Stimulated activated CD4-positive, alpha-beta T cell treated with anti-CD3 and anti-CD28 coated beads, Interleukin-15, amount 100 ng/mL, for 48 hours (primary cell): ENCODE measurements around the gene SCFD2.
"Not testable (repeated sequence)": the region's sequence is repeated elsewhere in the genome, so short reads cannot be mapped to it uniquely, and the experiment has no call there.

ENCODE experiments used
- DNase-seq, 2 donors: peaks; one replicate each; pipeline ENCODE4 v3.0.0-alpha.2; 2020; ENCODE audit warnings: low read depth in 2 of 2

The SCFD2 gene

DNA sequence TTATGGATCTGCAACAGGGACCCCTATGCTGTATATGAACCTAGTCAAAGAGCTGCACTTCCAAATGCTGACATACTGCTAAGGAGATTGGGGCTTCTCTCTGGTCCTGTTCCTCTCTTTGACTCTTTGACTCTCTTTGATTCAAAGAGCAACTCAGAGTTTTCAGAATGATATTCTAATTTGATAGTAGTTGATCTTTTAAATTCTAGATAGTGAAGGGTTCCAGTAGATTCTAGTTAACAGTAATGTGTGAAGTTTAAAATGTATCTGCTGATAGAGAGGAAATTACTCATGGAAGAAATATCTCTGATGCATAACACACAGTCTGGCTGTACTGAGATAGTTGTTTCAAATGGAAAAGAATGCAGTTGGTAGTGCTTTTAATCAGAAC, 264.7 kb downstream of the SCFD2 start:
- DNase-seq: no peak

DNA sequence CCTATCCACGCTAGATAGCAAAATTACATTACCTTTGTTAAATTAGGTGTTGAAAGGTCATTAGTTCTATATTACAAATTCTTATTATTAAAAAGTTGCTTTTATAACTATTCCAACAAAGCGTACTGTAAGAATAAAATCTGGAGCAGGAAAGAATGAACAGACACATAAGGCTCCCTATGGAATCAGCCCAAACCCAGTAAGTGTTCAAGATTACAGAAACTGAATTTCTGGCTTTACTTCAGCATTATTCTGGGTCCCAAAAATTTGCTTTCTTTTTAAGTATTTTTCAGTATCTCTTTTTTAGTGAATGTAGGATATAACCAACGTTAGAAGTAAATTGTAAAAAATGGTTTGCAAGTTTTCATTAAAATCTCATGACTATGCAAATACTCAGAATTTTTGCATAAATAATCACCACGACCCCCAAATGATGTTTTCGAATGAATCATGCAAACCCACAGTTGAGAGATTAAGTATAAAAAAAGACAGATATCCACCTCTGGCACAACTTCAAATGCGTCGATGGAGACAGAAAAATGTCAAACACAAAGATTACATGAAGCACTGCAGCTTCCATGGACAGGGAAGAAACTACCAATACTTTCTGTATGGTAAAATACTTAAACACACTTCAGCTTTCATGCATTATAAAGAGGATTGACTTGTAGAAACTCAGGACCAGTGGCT, 265.2 kb downstream of the SCFD2 start:
- DNase-seq: no peak

DNA sequence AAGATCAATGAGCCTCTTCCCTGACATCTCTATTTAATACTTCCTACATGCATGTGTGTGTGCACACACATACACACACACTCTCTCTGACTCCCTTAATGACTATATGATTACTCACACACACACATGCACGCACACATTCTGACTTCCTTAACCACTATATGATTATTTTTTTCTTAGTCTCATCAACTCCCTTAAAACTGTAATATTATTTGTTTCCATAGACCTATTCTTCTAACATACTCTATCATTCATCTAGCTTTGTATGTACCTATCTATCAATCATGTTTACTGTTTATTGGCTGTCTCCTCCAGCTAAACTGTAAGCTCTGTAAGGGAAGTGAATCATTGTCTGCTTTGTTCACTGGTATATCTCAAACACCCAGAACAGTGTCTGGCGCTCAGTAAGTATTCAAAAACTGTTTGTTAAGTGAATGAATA, 267.2 kb downstream of the SCFD2 start:
- DNase-seq: no peak

DNA sequence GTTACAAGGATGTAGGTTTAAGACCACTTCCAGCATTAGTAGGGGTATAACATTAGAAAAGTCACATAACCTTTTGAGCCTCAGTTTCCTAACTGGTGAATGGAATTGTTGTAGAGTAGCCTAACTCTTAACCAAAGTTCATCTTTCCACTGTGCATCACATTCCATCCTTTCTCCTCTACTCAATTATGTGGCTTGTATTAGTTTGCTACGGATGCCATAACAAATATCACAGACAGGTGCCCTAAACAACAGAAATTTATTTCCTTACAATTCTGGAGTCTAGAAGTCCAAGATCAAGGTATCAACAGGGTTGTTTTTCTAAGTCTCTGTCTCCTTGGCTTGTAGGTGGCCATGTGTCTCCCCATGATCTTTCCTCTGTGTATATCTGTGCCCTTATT, 271.8 kb downstream of the SCFD2 start:
- DNase-seq: no peak

DNA sequence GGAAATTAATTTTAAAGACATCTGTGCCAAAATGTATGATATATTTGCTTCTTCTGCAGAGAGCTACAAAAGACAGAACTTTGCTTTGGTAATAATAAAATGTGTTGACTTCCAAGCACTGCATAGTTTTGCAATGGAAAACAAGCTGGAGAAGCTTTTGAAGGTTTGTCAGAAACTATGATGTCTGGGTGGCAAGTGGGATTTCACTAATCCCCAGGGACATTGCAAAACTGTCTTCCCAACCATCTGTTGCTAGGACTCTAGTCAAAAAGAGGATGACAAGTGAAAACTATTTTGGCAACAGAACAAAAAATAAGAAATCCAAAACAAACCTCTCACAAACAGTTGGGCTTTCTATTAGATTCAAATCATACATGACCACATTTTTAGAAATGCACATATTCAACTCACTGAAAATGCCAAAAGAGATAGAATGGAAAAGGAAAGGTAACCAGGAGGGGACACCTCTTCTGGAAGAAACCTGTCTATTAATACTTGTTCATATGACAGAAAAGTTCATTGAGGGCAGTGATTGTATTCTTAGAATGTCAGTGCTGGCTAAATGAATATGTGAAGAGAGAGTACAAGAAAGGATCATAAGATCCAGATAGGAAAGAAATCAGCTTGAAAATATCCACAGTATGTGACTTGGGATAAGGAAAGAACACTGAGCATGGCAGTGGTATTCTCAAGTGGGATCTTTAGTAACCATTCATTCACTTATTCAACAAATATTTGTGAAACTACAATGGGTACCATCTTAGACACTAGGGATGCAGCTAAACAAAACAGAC, 275.7 kb downstream of the SCFD2 start:
- no peak for DNase-seq

DNA sequence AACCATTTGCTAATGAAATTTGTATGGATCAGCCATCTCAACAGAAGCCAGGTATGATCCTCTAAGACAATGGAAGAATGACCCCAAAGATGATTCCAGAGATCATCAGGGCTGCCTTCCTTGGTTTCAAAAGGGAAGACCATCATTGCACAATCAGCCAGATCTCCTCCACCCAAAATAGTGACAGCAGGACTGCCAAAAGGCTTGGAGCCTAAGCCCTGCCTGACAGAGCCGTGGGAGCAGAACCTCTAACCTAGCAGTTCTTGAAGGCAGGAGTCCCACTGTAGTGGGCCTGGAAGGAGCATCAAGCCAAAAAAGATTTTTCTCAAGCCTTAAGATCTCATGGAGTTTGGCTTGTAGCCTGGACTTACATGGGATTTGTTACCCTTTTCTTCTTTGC, 277.7 kb downstream of the SCFD2 start:
- no peak for DNase-seq

DNA sequence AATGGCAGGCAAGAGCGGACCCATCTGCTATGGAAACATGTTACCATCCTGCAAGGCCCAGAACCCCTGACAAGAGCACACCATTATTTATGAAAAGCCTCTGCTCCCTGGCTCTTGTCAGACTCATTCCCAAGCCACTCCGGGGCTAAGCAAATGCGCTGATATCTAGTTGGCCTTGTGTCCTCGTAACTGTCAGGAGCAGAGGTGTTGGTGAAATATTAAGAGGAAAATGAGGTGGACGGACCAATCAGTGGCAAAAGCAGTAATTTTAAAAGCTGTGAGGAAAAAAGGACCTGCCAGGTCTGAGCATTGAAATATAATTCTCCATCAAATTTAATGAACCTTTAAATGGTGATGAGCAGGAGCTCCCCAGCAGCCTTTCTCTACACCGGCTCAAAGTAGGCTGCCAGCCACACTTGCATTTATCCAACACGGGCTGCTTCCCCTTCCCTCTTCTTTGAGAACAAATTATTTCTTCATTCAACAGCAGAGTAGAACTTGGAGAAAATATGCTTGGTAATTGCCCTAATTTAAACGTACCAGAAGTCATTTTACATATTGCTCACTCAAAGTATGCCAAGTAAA, 289.4 kb downstream of the SCFD2 start:
- no peak for DNase-seq

DNA sequence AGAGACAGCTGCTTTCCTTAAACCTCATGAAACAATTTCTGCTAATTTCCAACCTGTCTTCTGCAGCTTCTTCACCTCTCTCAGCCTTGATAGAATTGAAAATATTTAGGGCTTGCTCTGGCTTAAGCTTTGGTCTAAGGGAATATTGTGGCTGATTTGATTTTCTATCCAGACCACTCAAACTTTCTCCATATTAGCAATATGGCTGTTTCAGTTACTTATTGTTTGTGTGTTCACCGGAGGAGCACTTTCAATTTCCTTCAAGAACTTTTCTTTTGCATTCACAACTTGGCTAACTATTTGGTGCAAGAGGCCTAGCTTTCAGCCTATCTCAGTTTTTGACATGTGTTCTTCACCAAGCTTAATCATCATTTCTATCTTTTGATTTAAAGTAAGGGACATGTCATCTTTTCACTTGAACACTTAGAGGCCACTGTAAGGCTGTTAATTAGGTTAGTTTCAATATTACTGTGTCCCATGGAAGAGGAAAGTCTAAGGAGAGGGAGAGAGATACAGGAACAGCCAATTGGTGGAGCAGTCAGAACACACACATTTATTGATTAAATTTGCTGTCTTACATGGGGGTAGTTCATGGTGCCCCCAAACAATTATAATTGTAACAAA, 290.6 kb downstream of the SCFD2 start:
- DNase-seq: no peak

DNA sequence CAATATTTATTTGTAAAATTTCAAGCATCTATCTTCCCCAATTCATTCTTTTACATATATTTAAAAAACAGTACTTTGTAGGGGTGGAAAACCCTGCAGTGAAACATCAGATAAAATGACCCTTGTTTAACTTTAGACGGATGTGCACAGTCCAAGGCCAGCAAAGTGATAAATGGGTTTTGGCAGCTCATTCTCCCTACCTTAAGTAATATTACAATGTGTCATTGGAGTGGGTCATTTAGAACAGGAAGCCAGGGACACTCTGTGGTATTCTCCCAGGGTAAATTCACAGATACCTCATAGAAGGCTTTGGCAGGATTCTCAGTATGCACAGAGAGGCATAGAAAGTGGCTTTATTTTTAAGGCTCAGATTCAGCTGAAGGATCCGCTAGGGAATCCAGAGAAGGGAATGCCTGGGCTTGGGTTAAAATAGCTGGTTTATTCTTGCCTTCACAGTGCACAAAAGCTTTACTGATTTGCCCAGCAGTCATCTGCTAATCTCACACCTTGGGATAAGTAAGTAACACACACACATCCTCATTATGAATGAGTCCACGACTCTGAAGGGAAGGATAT, 297.0 kb downstream of the SCFD2 start:
- no peak for DNase-seq

DNA sequence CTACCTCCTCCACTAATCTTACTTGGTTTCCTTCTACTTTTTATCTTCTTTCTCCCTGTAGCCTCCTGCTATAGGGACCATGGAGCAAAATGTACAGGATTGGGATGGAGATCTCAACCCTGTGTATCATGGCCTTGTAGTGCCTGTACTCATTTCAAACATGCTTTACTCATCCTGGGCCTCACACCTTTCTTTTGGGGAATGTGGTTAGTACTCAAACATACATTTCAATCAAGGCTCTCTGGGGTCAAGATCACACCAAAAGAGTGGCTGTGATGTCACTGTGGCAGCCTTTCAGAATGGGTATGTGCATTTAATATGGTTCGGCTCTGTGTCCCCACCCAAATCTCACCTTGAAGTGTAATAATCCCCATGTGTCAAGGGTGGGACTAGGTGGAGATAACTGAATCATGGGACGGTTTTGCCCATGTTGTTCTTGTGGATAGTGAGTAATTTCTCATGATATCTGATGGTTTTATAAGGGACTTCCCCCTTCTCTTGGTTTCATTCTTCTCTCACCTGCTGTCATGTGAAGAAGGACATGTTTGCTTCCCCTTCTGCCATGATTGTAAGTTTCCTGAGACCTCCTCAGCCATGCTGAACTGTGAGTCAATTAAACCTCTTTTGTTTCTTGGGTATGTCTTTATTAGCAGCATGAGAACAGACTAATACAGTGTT, 298.6 kb downstream of the SCFD2 start:
- DNase-seq: no peak

DNA sequence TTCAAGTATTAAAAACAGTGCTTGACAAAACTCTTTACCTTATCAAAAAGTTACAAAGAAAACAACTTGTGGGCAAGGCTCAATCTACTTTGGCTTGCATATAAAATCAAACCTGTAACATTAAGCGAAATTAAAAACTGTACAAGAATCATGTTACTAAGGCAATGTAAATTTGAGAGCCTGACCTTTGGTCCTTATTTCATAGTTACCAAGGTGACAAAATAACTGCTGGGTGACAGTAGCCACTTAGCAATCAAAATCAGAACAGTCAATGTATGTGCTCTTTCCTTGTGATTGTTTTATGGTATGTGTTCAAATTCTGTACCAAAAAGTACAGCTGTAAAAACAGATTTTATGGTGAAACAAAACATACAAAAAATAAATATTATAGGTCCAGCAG, 299.7 kb downstream of the SCFD2 start:
- no peak for DNase-seq

DNA sequence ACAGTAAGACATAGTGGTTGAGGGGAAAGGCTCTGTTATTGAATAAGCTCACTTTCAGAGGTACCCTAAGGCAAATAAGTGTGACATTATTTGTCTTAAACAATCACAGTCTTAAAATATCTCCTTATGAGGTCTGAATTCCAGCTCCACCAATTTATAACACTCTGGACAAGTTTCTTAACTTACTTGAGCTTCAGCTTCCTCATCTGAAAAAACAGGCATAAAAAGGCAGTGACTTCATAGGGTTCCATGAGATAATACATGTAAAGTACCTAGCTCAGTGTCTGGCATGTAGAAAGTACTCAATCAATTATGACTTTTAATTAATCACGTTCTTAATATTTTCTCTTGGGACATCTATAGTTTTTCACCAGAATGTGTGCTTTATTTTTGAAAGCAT, 301.3 kb downstream of the SCFD2 start:
- no peak for DNase-seq

DNA sequence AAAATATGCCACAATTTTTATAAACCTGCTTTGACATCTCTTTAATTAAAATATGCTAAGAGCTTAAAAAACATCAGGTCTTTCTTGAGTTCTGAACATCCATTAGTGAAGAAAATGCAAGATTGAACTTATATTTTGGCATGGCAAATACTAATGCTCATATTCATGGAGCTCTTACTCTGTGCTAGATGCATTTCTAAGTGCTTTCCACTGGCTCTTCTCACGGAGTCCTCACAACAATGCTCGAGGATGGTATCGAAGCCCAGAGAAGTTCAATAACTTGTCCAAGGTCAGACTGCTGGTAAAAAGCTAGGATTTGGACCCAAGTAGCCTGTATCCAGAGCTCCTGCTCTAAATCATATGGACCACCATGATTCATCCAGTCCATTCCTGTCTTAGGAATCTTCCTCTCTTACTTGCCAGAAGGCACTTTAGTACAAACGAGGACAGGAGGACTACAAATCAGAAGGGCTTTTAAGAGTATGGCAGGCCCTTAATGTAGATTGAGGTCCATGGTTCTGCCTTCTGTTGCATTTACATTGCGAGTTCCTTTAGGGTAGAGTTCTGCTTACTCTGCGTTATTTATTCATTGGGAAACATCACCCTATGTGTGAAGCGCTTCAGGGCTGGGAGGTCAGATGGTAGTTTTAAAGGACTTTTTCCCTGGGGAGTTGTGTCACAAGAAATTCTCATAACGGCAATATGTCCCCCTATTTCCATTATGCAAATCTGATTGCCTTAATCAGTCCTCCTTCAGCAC, 304.6 kb downstream of the SCFD2 start:
- DNase-seq: no peak

DNA sequence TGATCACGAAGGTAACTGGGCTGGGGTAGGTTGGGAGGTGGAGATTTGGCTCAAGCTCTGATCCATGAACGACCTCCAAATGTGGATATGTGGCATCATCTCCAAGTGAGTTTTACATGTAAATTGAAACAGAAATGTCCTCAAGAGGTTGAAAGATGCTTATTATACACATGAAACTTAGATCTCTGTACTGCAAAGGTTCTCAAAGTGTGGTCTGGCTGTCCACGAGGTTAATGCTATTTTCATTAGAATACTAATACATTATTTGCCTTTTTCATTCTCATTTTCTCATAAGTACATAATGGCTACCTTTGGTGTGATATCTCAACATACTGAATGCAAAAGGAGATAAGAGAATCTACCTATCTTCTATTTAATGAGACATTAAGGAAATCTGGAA, 305.6 kb downstream of the SCFD2 start:
- DNase-seq: no peak

DNA sequence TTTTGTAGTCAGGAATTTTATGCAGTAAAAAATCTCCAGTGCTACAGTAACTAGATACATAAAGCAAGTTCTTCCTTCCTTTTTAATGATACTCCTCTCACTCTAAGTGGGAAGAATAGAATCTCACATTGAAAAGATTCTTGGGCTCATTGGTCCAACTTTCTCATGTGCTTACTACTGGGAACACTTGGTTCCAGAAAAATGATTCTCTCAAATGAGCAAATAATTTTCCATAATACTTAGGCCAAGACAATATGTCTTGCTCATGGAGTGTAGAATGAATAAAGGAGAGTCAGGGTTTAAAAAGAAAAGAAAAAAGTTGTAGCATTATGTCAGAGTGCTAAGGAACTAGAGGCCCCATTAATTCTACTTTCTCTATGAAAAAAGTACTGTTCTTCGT, 306.0 kb downstream of the SCFD2 start:
- DNase-seq: no peak

DNA sequence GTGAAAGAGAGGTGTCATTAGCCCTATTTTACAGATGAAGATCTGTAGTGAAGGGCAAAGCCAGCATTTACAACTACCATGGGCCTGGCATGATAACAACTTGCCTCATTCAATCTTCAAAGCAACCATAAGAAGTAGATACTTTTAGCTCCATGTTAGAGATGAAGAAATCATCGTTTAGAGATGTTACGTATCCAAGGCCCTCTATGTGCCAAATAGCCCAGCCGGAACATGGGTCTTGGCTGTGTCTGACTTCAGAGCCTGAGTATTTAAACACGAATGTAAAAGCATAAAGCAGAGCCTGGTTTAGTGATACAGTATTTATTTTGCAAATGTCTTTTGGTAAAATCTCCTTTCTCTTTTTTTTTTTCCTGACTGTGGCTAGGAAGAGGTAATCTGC, 306.6 kb downstream of the SCFD2 start:
- DNase-seq: no peak

DNA sequence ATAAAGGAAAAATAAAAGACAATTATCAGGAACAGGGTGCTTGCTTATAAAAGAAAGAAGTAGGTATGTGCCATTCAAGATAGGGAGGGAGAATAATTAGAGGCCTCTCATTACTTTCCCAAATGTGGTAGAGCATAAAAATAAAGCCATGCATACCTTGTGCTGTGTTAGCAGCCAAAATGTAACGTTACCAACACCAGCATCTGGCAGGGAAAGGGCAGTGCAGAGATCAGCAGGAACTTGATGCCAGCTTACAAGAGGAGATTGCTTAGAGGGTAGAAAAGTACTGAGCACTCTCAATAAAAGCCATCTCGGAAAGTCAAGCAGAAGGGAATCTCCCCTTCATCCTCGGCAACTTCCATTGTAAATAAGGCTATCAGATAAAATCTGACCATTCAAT, 308.2 kb downstream of the SCFD2 start:
- no peak for DNase-seq

DNA sequence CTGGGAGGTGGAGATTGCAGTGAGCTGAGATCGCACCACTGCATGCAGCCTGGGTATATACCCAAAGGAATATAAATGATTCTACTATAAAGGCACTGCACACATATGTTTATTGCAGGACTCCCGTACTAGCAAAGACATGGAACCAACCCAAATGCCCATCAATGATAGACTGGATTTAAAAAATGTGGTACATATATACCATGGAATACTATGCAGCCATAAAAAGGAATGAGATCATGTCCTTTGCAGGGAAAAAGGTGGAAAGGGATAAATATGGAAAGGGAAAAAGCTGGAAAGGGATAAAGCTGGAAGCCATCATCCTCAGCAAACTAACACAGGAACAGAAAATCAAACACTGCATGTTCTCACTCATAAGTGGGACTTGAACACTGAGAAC, 308.8 kb downstream of the SCFD2 start:
- not testable (repeated sequence) for DNase-seq

DNA sequence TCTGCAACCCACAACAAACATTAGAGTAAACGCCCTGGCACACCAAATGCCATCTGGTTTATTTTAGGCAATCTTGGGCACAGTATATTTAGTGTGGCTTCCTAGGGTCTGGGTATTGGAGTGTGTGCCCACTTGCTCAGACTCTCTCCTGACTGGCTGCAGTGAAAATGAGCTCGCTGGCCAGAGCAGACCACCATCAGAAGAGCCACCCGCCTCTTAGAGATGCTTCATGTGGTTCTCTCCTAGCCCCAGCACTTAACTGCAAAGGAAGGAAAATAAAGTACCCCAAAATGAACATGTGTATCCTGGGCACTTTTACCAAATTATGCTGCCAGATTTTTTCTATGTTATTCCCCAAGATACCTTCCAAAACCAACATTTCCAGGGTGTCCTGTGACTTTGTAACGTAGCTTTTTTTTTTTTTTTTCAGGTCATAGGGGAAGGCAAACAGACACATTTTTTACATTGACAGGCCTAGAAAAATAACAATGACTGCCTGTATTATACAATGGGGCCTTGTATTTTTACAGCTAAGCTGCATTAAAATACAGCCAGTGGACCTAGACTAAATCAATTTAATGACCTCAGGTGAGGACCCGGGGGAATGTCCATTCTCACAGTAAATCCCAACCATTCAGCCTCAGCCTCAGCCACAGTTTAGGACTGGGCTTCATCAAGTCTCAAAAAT, 310.0 kb downstream of the SCFD2 start:
- no peak for DNase-seq

DNA sequence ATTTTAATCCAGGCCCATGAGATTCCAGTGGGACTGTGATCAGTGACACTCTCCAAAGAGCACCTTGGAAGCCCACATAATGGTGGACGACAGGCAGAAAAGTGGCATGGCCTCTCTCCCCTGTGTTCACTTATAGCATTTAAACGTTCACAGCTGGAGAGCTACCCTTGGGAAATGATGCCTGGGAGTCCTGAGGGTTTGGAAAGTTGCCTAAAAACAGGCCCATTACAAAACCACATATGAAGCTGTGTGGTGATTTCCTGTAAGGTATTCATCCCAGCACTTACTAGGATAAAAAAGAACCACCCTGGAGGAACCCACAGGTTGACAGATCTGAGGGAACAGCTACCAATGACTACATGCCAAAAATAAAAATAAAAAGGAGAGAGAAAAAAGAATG, 310.6 kb downstream of the SCFD2 start:
- DNase-seq: no peak
